G401.6 (cell line): ENCODE data around the gene RAD23A.
"Not testable (repeated sequence)": the region's sequence is repeated elsewhere in the genome, so short reads cannot be mapped to it uniquely, and the experiment has no call there.

Experiments
- FAIRE-seq: peaks from 2 replicates; lab custom pipeline; 2012; peaks lifted over from hg19 to GRCh38; lab: Jason Lieb, UNC

The RAD23A gene

GRCh38 chr19:12937927-12938778 lies 7.5 kb upstream of the RAD23A start, which contains the start of gene CALR:
Gene CALR (plus strand): TSS chr19:12938609. CDS start chr19:12938680, 71 bp downstream.
- FAIRE-seq: peak; percentile 98

GRCh38 chr19:12938779-12939601 lies 6.7 kb upstream of the RAD23A start:
- no peak for FAIRE-seq

- no peak for FAIRE-seq
Measured at GRCh38 chr19:12939975-12940423, 5.7 kb upstream of the RAD23A start.

GRCh38 chr19:12940897-12941296 lies 4.8 kb upstream of the RAD23A start:
- no peak for FAIRE-seq

- FAIRE-seq: no peak
Measured at GRCh38 chr19:12943437-12944044, 2.1 kb upstream of the RAD23A start.

- FAIRE-seq: no peak
Measured at GRCh38 chr19:12944104-12944674, 1.5 kb upstream of the RAD23A start.

- FAIRE-seq: peak; percentile 17
Measured at GRCh38 chr19:12946092-12946721, 545 bp downstream of the RAD23A start.

GRCh38 chr19:12946731-12947496 lies 1.3 kb downstream of the RAD23A start:
- FAIRE-seq: no peak

- FAIRE-seq: no peak
Measured at GRCh38 chr19:12947702-12948611, 2.3 kb downstream of the RAD23A start.

GRCh38 chr19:12948612-12949362 lies 3.1 kb downstream of the RAD23A start:
- FAIRE-seq: no peak

- no peak for FAIRE-seq
Measured at GRCh38 chr19:12949363-12950283, 4.0 kb downstream of the RAD23A start.

- not testable (repeated sequence) for FAIRE-seq
Measured at GRCh38 chr19:12952050-12952449, 6.4 kb downstream of the RAD23A start.

- no peak for FAIRE-seq
Measured at GRCh38 chr19:12952488-12953137, 7.0 kb downstream of the RAD23A start.

- FAIRE-seq: no peak
Measured at GRCh38 chr19:12953138-12953798, 7.6 kb downstream of the RAD23A start.

- FAIRE-seq: no peak
Measured at GRCh38 chr19:12953799-12954611, 8.3 kb downstream of the RAD23A start.

GRCh38 chr19:12954612-12954962 lies 8.9 kb downstream of the RAD23A start:
- no peak for FAIRE-seq
